ENCODE measurements around the gene KIAA1328.

GRCh38 chr18:36895606-36896005 lies 66.7 kb downstream of the KIAA1328 start:
- no peak for TF ChIP-seq POLR2A (IDR thresholded peaks at IDR 0.05; ENCODE audit: low read length)
- TF ChIP-seq GATA1 (IDR thresholded peaks at IDR 0.05; ENCODE audit: low read depth, low read length), result no peak

Data from erythroblast (primary cell).